H1 (cell line): ENCODE data around the gene MIEN1. TPM values are rescaled to one million over a fixed set of nuclear protein-coding genes. Genes with fewer than 3 reads are reported as not detected.

Experiments used
- CTCF ChIA-PET: fragments of 300-600 bp; sonication (Branson Sonifier 250); formaldehyde crosslinking; loops from one replicate; lab custom pipeline; 2021; ENCODE audit not compliant: partially characterized antibody; lab: Charles Lee
- POLR2A ChIA-PET: fragments of 300-600 bp; sonication (Branson Sonifier 250); formaldehyde crosslinking; loops from one replicate; lab custom pipeline; 2021; ENCODE audit warnings: inconsistent platforms; ENCODE audit not compliant: partially characterized antibody; lab: Charles Lee
- DNase-seq, 2 experiments: peaks; one replicate each; pipeline versions ENCODE4 v3.0.0 to v3.0.0-alpha.2; 2010 to 2022; ENCODE audit warnings: low spot score in 2 of 2, low read depth in 1 of 2, mixed read lengths in 1 of 2
- FAIRE-seq: peaks from 2 replicates; lab custom pipeline; 2011; peaks lifted over from hg19 to GRCh38; lab: Jason Lieb, UNC
- H2AFZ ChIP-seq: 2 replicates; pipeline ENCODE4 v1.8.1; 2012; ENCODE audit warnings: low read length, inconsistent platforms
- H2AK5ac ChIP-seq: 2 replicates; pipeline ENCODE4 v1.6.1; 2013; ENCODE audit warnings: low read depth, low read length
- H2BK120ac ChIP-seq: replicated peaks from 2 replicates; pipeline ENCODE3; 2013; ENCODE audit warnings: low read depth, low read length, inconsistent platforms
- H2BK12ac ChIP-seq: 2 replicates; pipeline ENCODE4 v1.6.1; 2013; ENCODE audit warnings: low read depth, low read length
- H2BK15ac ChIP-seq: 2 replicates; pipeline ENCODE4 v1.6.1; 2013; ENCODE audit warnings: low read length
- H2BK20ac ChIP-seq: 2 replicates; pipeline ENCODE4 v1.6.1; 2013; ENCODE audit warnings: low read length
- H2BK5ac ChIP-seq: 2 replicates; pipeline ENCODE4 v1.6.1; 2013; ENCODE audit warnings: low read depth, low read length
- H3K14ac ChIP-seq: 2 replicates; pipeline ENCODE4 v1.6.1; 2013; ENCODE audit warnings: inconsistent platforms; ENCODE audit not compliant: insufficient read length
- H3K18ac ChIP-seq: 2 replicates; pipeline ENCODE4 v1.6.1; 2013; ENCODE audit warnings: low read length; ENCODE audit errors: extremely low read depth
- H3K23ac ChIP-seq: 2 replicates; pipeline ENCODE4 v1.6.1; 2013; ENCODE audit warnings: inconsistent platforms; ENCODE audit not compliant: insufficient read length
- H3K23me2 ChIP-seq: 2 replicates; pipeline ENCODE4 v1.6.1; 2013; ENCODE audit warnings: low read depth, low read length
- H3K27ac ChIP-seq: 2 replicates; pipeline ENCODE4 v1.6.1; 2011; ENCODE audit warnings: low read depth, low read length, inconsistent platforms
- H3K27me3 ChIP-seq, 4 experiments: replicated peaks in 1 of 4; 1 replicate in 1 of 4; 2 replicates in 3 of 4; pipeline versions ENCODE4 v1.6.1 to v1.8.1; 2011 to 2013; ENCODE audit warnings: low read length in 3 of 4, mild to moderate bottlenecking in 3 of 4, inconsistent platforms in 2 of 4, mixed read lengths in 2 of 4, moderate library complexity in 1 of 4; ENCODE audit not compliant: control insufficient read depth in 3 of 4, insufficient read depth in 3 of 4; ENCODE audit errors: extremely low read depth in 1 of 4
- H3K36me3 ChIP-seq, 4 experiments: 2 replicates each; pipeline versions ENCODE4 v1.6.1 to v1.8.1; 2011 to 2013; ENCODE audit warnings: mild to moderate bottlenecking in 4 of 4, low read length in 3 of 4, moderate library complexity in 2 of 4, control low read depth in 1 of 4, inconsistent platforms in 1 of 4; ENCODE audit not compliant: insufficient read depth in 4 of 4, control insufficient read depth in 2 of 4
- H3K4ac ChIP-seq: replicated peaks from 2 replicates; pipeline ENCODE3; 2013; ENCODE audit warnings: low read length, low read depth, mixed read lengths, inconsistent platforms; ENCODE audit not compliant: insufficient read length
- H3K4me1 ChIP-seq, 4 experiments: replicated peaks in 1 of 4; 1 replicate in 1 of 4; 2 replicates in 3 of 4; pipeline versions ENCODE4 v1.6.1 to v1.8.1; 2011 to 2013; ENCODE audit warnings: low read length in 3 of 4, inconsistent platforms in 2 of 4, mixed read lengths in 1 of 4; ENCODE audit not compliant: insufficient read depth in 4 of 4, control insufficient read depth in 3 of 4
- H3K4me2 ChIP-seq, 2 experiments: 2 replicates each; pipeline versions ENCODE4 v1.6.1 to v1.8.1; 2011 to 2013; ENCODE audit warnings: low read depth in 2 of 2, low read length in 2 of 2, control low read depth in 1 of 2, inconsistent platforms in 1 of 2, mild to moderate bottlenecking in 1 of 2; ENCODE audit not compliant: insufficient read depth in 1 of 2
- H3K4me3 ChIP-seq, 4 experiments: fragments of 200-600, 300-600 bp in 1 of 4; sonication (generic), shearing (Covaris generic), sonication (Bioruptor Twin) in 1 of 4; 2 replicates each; pipeline versions ENCODE4 v1.5.1 to v1.8.1; 2011 to 2016; ENCODE audit warnings: low read length in 4 of 4, low read depth in 3 of 4, control low read depth in 2 of 4, inconsistent platforms in 2 of 4, mild to moderate bottlenecking in 2 of 4, mixed read lengths in 1 of 4, moderate library complexity in 1 of 4; ENCODE audit not compliant: insufficient read depth in 2 of 4; ENCODE audit errors: extremely low read depth in 1 of 4
- H3K56ac ChIP-seq: replicated peaks from 2 replicates; pipeline ENCODE3; 2013; ENCODE audit warnings: low read depth, mild to moderate bottlenecking, mixed read lengths, low read length, inconsistent platforms; ENCODE audit not compliant: insufficient read length
- H3K79me1 ChIP-seq: 2 replicates; pipeline ENCODE4 v1.6.1; 2013; ENCODE audit warnings: low read depth, low read length, control low read depth
- H3K79me2 ChIP-seq, 2 experiments: 2 replicates each; pipeline versions ENCODE4 v1.6.1 to v1.8.1; 2012 to 2013; ENCODE audit warnings: low read length in 2 of 2, mild to moderate bottlenecking in 2 of 2, inconsistent platforms in 1 of 2; ENCODE audit not compliant: insufficient read depth in 2 of 2, control insufficient read depth in 1 of 2
- H3K9ac ChIP-seq, 4 experiments: replicated peaks in 1 of 4; 1 replicate in 1 of 4; 2 replicates in 3 of 4; pipeline versions ENCODE4 v1.6.1 to v1.8.1; 2011 to 2013; ENCODE audit warnings: low read depth in 3 of 4, low read length in 3 of 4, control low read depth in 2 of 4, mild to moderate bottlenecking in 2 of 4, moderate library complexity in 2 of 4, inconsistent platforms in 1 of 4; ENCODE audit errors: extremely low read depth in 1 of 4
- H3K9me3 ChIP-seq, 2 experiments: 2 replicates each; pipeline versions ENCODE4 v1.6.1 to v1.8.1; 2012 to 2013; ENCODE audit warnings: mild to moderate bottlenecking in 2 of 2, moderate library complexity in 2 of 2, control low read depth in 1 of 2, inconsistent platforms in 1 of 2, low read depth in 1 of 2, low read length in 1 of 2, mixed read lengths in 1 of 2; ENCODE audit not compliant: insufficient read depth in 2 of 2
- H4K20me1 ChIP-seq, 2 experiments: replicated peaks in 1 of 2; 2 replicates each; pipeline versions ENCODE3 to v1.8.1; 2011 to 2013; ENCODE audit warnings: inconsistent platforms in 2 of 2, low read length in 2 of 2, mild to moderate bottlenecking in 1 of 2; ENCODE audit not compliant: insufficient read depth in 2 of 2, control insufficient read depth in 1 of 2
- H4K5ac ChIP-seq: 2 replicates; pipeline ENCODE4 v1.6.1; 2013; ENCODE audit warnings: low read length, low read depth, mixed read lengths, inconsistent platforms; ENCODE audit not compliant: insufficient read length
- H4K8ac ChIP-seq: 2 replicates; pipeline ENCODE4 v1.8.0; 2013; ENCODE audit warnings: mild to moderate bottlenecking, moderate library complexity, low read length, inconsistent platforms; ENCODE audit not compliant: insufficient read depth; ENCODE audit errors: extremely low read depth
- H4K91ac ChIP-seq: replicated peaks from 2 replicates; pipeline ENCODE3; 2013; ENCODE audit warnings: low read length, mixed read lengths, inconsistent platforms; ENCODE audit not compliant: insufficient read length
- EZH2 ChIP-seq: fragments of 200-600 bp; sonication (generic); IDR thresholded peaks from 2 replicates; pipeline ENCODE4 v1.7.1; 2012; ENCODE audit warnings: low read depth, mild to moderate bottlenecking, moderate library complexity, low read length, inconsistent platforms; ENCODE audit not compliant: severe bottlenecking
- POU5F1 ChIP-seq: IDR thresholded peaks from 2 replicates; pipeline ENCODE4 v1.6.1; 2011; ENCODE audit warnings: low read depth, mild to moderate bottlenecking, low read length, moderate library complexity
- WGBS, 2 experiments: shearing (Covaris generic) in 1 of 2; methylation state at CpG; one replicate each; pipeline versions ENCODE4 v1.1.6 to v1.1.7; 2013 to 2015; ENCODE audit warnings: low lambda C conversion rate in 2 of 2, mixed read lengths in 2 of 2, inconsistent platforms in 1 of 2, low coverage in 1 of 2, missing lambda C conversion rate in 1 of 2; ENCODE audit not compliant: insufficient replicate concordance in 2 of 2, insufficient coverage in 1 of 2, insufficient read length in 1 of 2; ENCODE audit errors: extremely low coverage in 1 of 2, missing lambda C conversion rate in 1 of 2; 5-methylcytosine and 5-hydroxymethylcytosine counted together
- polyA plus RNA-seq, 7 experiments: library from polyadenylated mRNA; depleted of rRNA in 3 of 7; stranded (reverse) in 5 of 7; unstranded in 2 of 7; fragments of >200 nt in 5 of 7; fragments of 200-250 nt in 2 of 7; gene quantifications; 1 replicate in 5 of 7; 2 replicates in 1 of 7; 4 replicates in 1 of 7; pipeline versions ENCODE4 v1.2.1 to v1.2.3, GENCODE V29; 2011 to 2013; ENCODE audit warnings: missing spikeins in 2 of 7, mixed read lengths in 2 of 7
- total RNA-seq: library from RNA; stranded (reverse); fragmentation: NEBNext Ultra II Directional; extraction: Animal tissue kit (Norgen Biotek cat#: 25700); gene quantifications from 2 replicates; pipeline ENCODE4 v1.2.1, GENCODE V29; 2021

The MIEN1 gene
- total and polyA plus RNA-seq, 2 of the 8 experiments (the other 6 are each of a cell fraction or from before 2014, with no cell fraction given), result 29.6 to 54.9 TPM

- Histone ChIP-seq H3K18ac (no peak overlapping the region), H3K79me2 (peaks cover 0 to 4% of the 10 kb centered on the region in 2 experiments; a peak in 2 of 4 replicates), H3K4me2 (no peak overlapping the region), H3K27ac (0 out of 2 replicates have a peak overlapping the region, but pooled peaks have one; percentile 47), H2BK12ac (no peak overlapping the region), H3K56ac (no peak overlapping the region), H2AFZ (no peak overlapping the region), H4K91ac (no peak overlapping the region), H4K8ac (no peak overlapping the region), H3K9me3 (no peaks in the 10 kb centered on the region), H3K36me3 (peaks cover 45 to 94% (median 75%) of the 10 kb centered on the region in 4 experiments), H3K4me1 (no peaks in the 10 kb centered on the region), H3K4ac (no peak overlapping the region), H4K5ac (no peak overlapping the region), H3K23me2 (no peaks in the 10 kb centered on the region), H3K23ac (no peak overlapping the region), H4K20me1 (peaks cover 8 to 10% of the 10 kb centered on the region in 2 experiments), H2BK15ac (no peak overlapping the region), H2BK120ac (no peak overlapping the region), H2BK20ac (no peak overlapping the region), H2AK5ac (no peak overlapping the region), H3K4me3 (no peak overlapping the region), H3K14ac (no peak overlapping the region), H2BK5ac (no peak overlapping the region), H3K27me3 (no peaks in the 10 kb centered on the region), H3K9ac (no peak overlapping the region), H3K79me1 (no peaks in the 10 kb centered on the region)
- TF ChIP-seq POU5F1, result no peak
- TF ChIP-seq EZH2, result no peak
- WGBS, 2 experiments, result 94% methylated on average over 18 of the region's 18 CpGs; no CpG with 5 or more reads in 1 of the 2 experiments
- FAIRE-seq, result no peak
- POLR2A ChIA-PET, result interaction anchor here (0.9 to 4.5 kb wide), 8 partner anchors 8 to 35 kb away, joined by 3 to 23 read pairs (median 5); partner anchors contain the start of genes ERBB2 and MIEN1
- no peak for DNase-seq
- CTCF ChIA-PET, result interaction anchor here (0.5 to 2.7 kb wide), 9 partner anchors 10 to 167 kb away, joined by 3 to 13 read pairs (median 3); partner anchors contain the start of genes MIEN1 and PGAP3
Observed at GRCh38 chr17:39715375-39716072, 14.8 kb downstream of the MIEN1 start.
